Measurements from ENCODE around the gene SETD9.

DNA sequence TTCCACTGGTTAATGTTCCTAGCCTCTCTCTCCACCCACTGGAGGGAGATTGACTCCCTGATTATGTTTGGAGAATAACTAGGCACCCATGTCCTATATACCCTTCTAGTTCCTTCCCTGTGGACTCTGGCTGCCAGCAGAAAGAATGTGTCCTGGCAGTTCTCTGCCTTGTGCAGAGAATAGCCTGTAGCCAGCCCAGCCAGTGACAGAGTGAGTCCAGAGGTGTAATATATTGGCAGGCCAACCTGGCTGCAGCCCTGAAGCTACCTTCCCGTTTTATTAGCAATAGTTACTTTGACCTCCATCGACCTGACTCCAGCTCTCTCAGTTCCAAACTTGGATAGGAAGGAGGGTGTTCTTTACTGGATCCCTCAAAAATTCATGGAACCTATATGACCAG is 8.1 kb downstream of the SETD9 start:
- TF ChIP-seq EZH2 (IDR thresholded peaks at IDR 0.05; ENCODE audit: insufficient read depth, low read length): no peak
- TF ChIP-seq, protein P1, sequence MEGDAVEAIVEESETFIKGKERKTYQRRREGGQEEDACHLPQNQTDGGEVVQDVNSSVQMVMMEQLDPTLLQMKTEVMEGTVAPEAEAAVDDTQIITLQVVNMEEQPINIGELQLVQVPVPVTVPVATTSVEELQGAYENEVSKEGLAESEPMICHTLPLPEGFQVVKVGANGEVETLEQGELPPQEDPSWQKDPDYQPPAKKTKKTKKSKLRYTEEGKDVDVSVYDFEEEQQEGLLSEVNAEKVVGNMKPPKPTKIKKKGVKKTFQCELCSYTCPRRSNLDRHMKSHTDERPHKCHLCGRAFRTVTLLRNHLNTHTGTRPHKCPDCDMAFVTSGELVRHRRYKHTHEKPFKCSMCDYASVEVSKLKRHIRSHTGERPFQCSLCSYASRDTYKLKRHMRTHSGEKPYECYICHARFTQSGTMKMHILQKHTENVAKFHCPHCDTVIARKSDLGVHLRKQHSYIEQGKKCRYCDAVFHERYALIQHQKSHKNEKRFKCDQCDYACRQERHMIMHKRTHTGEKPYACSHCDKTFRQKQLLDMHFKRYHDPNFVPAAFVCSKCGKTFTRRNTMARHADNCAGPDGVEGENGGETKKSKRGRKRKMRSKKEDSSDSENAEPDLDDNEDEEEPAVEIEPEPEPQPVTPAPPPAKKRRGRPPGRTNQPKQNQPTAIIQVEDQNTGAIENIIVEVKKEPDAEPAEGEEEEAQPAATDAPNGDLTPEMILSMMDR (IDR thresholded peaks at IDR 0.05; ENCODE audit: insufficient read depth, low read depth, low read length): no peak

Data from astrocyte (in vitro differentiated cells and primary cell).